Amygdala (tissue), 56 donors: ENCODE results near the gene RAB7A.

Experiments
- DNase-seq, 56 donors: peaks; one replicate each; lab custom pipeline; 2025; lab: John Stamatoyannopoulos, UW

Gene RAB7A

GRCh38 chr3:128784232-128784631 is 58.2 kb downstream of the RAB7A start:
- DNase-seq, result peak in 36 of 56 donors; percentile 4 to 74 (median 32)

- DNase-seq, result no peak
These were observed 58.9 kb downstream of the RAB7A start for GRCh38 chr3:128784843-128785242.

- DNase-seq, result no peak
These were observed 60.5 kb downstream of the RAB7A start for GRCh38 chr3:128786434-128787020.

GRCh38 chr3:128787256-128788253 is 61.6 kb downstream of the RAB7A start:
- no peak for DNase-seq

- no peak for DNase-seq
These were observed 62.4 kb downstream of the RAB7A start for GRCh38 chr3:128788268-128788869.

- DNase-seq, result no peak
These were observed 68.2 kb downstream of the RAB7A start for GRCh38 chr3:128794067-128794768.

GRCh38 chr3:128794770-128795649 is 69.0 kb downstream of the RAB7A start:
- peak in 29 of 56 donors; percentile 10 to 71 (median 33) for DNase-seq

GRCh38 chr3:128799653-128800052 is 73.7 kb downstream of the RAB7A start:
- no peak for DNase-seq

- DNase-seq, result peak in 29 of 56 donors; percentile 17 to 68 (median 40)
These were observed 74.5 kb downstream of the RAB7A start for GRCh38 chr3:128800241-128801187.

- DNase-seq, result no peak
These were observed 75.9 kb downstream of the RAB7A start for GRCh38 chr3:128801779-128802380.

- DNase-seq, result no peak
These were observed 77.3 kb downstream of the RAB7A start for GRCh38 chr3:128803307-128803706.

GRCh38 chr3:128804017-128804810 is 78.2 kb downstream of the RAB7A start:
- DNase-seq, result no peak

GRCh38 chr3:128804811-128805155 is 78.8 kb downstream of the RAB7A start:
- DNase-seq, result no peak

GRCh38 chr3:128805772-128806171 is 79.8 kb downstream of the RAB7A start:
- DNase-seq, result no peak

- DNase-seq, result no peak
These were observed 80.6 kb downstream of the RAB7A start for GRCh38 chr3:128806588-128806987.

- DNase-seq, result no peak
These were observed 81.3 kb downstream of the RAB7A start for GRCh38 chr3:128807186-128807830.

- peak in 14 of 56 donors; percentile 17 to 44 (median 27) for DNase-seq
These were observed 82.7 kb downstream of the RAB7A start for GRCh38 chr3:128808672-128809071.
